ENCODE data around the gene C2. TPM values are rescaled to one million over a fixed set of nuclear protein-coding genes. Genes with fewer than 3 reads are reported as not detected.
A peak's percentile ranks its signal among the peaks of the same experiment; 100 is the strongest.

The C2 gene
- total RNA-seq, 1 experiment from 2014 or later, result 0.66 TPM

GRCh38 chr6:31881136-31881859, 46.2 kb upstream of the C2 start:
- H3K4me1 Mint-ChIP-seq, result peaks cover 3 to 27% of the 10 kb centered on the region in 2 experiments
- peaks cover 49 to 67% (median 67%) of the 10 kb centered on the region in 3 experiments; a peak in 6 of 7 replicates for H3K36me3 Mint-ChIP-seq (ENCODE audit: insufficient read depth in 1 of 3, low read depth in 3 of 3)
- Histone ChIP-seq H3K27ac (ENCODE audit: insufficient read length, low read depth, low read length) (no peak overlapping the region), H2AK5ac (ENCODE audit: insufficient read length, low read length) (no peak overlapping the region), H2BK5ac (ENCODE audit: insufficient read length, low read length) (no peak overlapping the region), H3K23me2 (ENCODE audit: insufficient read length, low read depth, low read length, poor library complexity, severe bottlenecking) (no peaks in the 10 kb centered on the region), H4K5ac (ENCODE audit: insufficient read length, low read depth, low read length) (no peak overlapping the region), H4K8ac (replicated peaks; ENCODE audit: insufficient read length, low read depth, low read length) (no peak overlapping the region), H3K4me2 (ENCODE audit: insufficient read depth, insufficient read length, low read length) (no peak overlapping the region), H2BK15ac (ENCODE audit: low read depth, low read length) (no peak overlapping the region), H3K18ac (ENCODE audit: insufficient read length, low read depth, low read length) (no peak overlapping the region), H3K14ac (ENCODE audit: insufficient read depth, low read length) (no peak overlapping the region; the same call in 1 of the 2 replicates), H4K91ac (ENCODE audit: insufficient read length, low read depth, low read length) (no peak overlapping the region), H4K20me1 (ENCODE audit: control insufficient read depth, insufficient read depth, insufficient read length) (no peaks in the 10 kb centered on the region), H3K9ac (ENCODE audit: extremely low read depth, insufficient read length, low read length) (no peak overlapping the region), H2AFZ (ENCODE audit: low read length) (no peak overlapping the region), H3K79me1 (ENCODE audit: insufficient read depth, low read depth, low read length, poor library complexity, severe bottlenecking) (no peaks in the 10 kb centered on the region), H2BK20ac (ENCODE audit: low read depth, low read length, poor library complexity, severe bottlenecking) (no peak overlapping the region), H3K4ac (ENCODE audit: low read depth, low read length) (no peak overlapping the region), H3K9me3 (ENCODE audit: control insufficient read depth, low read depth, low read length) (no peaks in the 10 kb centered on the region), H3K27me3 (ENCODE audit: insufficient read depth, low read length) (no peaks in the 10 kb centered on the region), H2BK120ac (ENCODE audit: low read depth, low read length, poor library complexity, severe bottlenecking) (no peak overlapping the region), H2BK12ac (ENCODE audit: insufficient read length, low read depth, low read length) (no peak overlapping the region), H3K4me1 (ENCODE audit: insufficient read depth, low read length) (no peaks in the 10 kb centered on the region), H3K23ac (ENCODE audit: insufficient read length, low read depth, low read length) (no peak overlapping the region), H3K79me2 (ENCODE audit: insufficient read depth, low read length) (no peaks in the 10 kb centered on the region), H3T11ph (ENCODE audit: low read length) (no peak overlapping the region), H3K56ac (ENCODE audit: insufficient read length, low read depth, low read length) (no peak overlapping the region)
- no peaks in the 10 kb centered on the region for H3K9me3 Mint-ChIP-seq
- no peaks in the 10 kb centered on the region for H3K27me3 Mint-ChIP-seq (ENCODE audit: low read depth)
- peak overlapping the region in 1 of 3 experiments; percentile 57; a peak in 2 of 7 replicates for H3K27ac Mint-ChIP-seq
- TF ChIP-seq CTCF (conservative IDR thresholded peaks at IDR 0.05), result no peak
- H3K4me3 Mint-ChIP-seq, result 0 out of 5 replicates have a peak overlapping the region, but pooled peaks of 1 of the 2 experiments have one; percentile 19
- no peak for DNase-seq
- no CpG with 5 or more reads among the region's 9 CpGs for WGBS (ENCODE audit: extremely low coverage, insufficient read length, low lambda C conversion rate)

All from H9 (cell line).